ENCODE results near the gene MACROD2.

Gene MACROD2

GRCh38 chr20:15077733-15078250 is 1082.5 kb downstream of the MACROD2 start:
- H3K4me3 ChIP-seq (ENCODE audit: insufficient read depth, low read length, poor library complexity, severe bottlenecking): no peak overlapping the region
- H3F3A ChIP-seq (ENCODE audit: insufficient read depth): no peaks in the 10 kb centered on the region
- H3K4me2 ChIP-seq (ENCODE audit: low read depth, low read length, poor library complexity, severe bottlenecking): no peak overlapping the region
- no peaks in the 10 kb centered on the region for H4K20me1 ChIP-seq (ENCODE audit: low read depth, low read length)
- no peak overlapping the region for H2AFZ ChIP-seq (ENCODE audit: low read depth, low read length, severe bottlenecking)
- no peaks in the 10 kb centered on the region for H3K9me3 ChIP-seq (ENCODE audit: insufficient read depth, low read length)
- no peaks in the 10 kb centered on the region for H3K36me3 ChIP-seq (ENCODE audit: low read length)
- H3K79me2 ChIP-seq (ENCODE audit: insufficient read depth, low read length): no peaks in the 10 kb centered on the region
- no peaks in the 10 kb centered on the region for H3K27me3 ChIP-seq (ENCODE audit: low read length)
- H3K27ac ChIP-seq (ENCODE audit: low read depth, low read length): no peak overlapping the region
- TF ChIP-seq EZH2phosphoT487 (conservative IDR thresholded peaks at IDR 0.05; ENCODE audit: low read length): no peak
- TF ChIP-seq CTCF (IDR thresholded peaks at IDR 0.05; ENCODE audit: insufficient read depth, low read length, poor library complexity, severe bottlenecking): no peak
- H3K9ac ChIP-seq (ENCODE audit: low read length): no peak overlapping the region
- H3K9me2 ChIP-seq (replicated peaks; ENCODE audit: insufficient read depth, low read length): no peaks in the 10 kb centered on the region

- Histone ChIP-seq H3K9me3 (ENCODE audit: insufficient read depth, low read length) (no peaks in the 10 kb centered on the region), H3K9ac (ENCODE audit: low read length) (no peak overlapping the region), H3K4me2 (ENCODE audit: low read depth, low read length, poor library complexity, severe bottlenecking) (no peak overlapping the region), H3F3A (ENCODE audit: insufficient read depth) (no peaks in the 10 kb centered on the region), H2AFZ (ENCODE audit: low read depth, low read length, severe bottlenecking) (no peak overlapping the region), H3K9me2 (replicated peaks; ENCODE audit: insufficient read depth, low read length) (no peaks in the 10 kb centered on the region), H3K27me3 (ENCODE audit: low read length) (no peaks in the 10 kb centered on the region), H3K79me2 (ENCODE audit: insufficient read depth, low read length) (no peaks in the 10 kb centered on the region), H4K20me1 (ENCODE audit: low read depth, low read length) (no peaks in the 10 kb centered on the region), H3K27ac (ENCODE audit: low read depth, low read length) (no peak overlapping the region), H3K36me3 (ENCODE audit: low read length) (no peaks in the 10 kb centered on the region), H3K4me3 (ENCODE audit: insufficient read depth, low read length, poor library complexity, severe bottlenecking) (no peak overlapping the region)
- TF ChIP-seq EZH2phosphoT487 (conservative IDR thresholded peaks at IDR 0.05; ENCODE audit: low read length) (no peak), CTCF (IDR thresholded peaks at IDR 0.05; ENCODE audit: insufficient read depth, low read length, poor library complexity, severe bottlenecking) (no peak)
Observed at GRCh38 chr20:15079594-15080340, 1084.5 kb downstream of the MACROD2 start.

GRCh38 chr20:15081261-15081660 is 1085.9 kb downstream of the MACROD2 start:
- TF ChIP-seq EZH2phosphoT487 (conservative IDR thresholded peaks at IDR 0.05; ENCODE audit: low read length) (no peak), CTCF (IDR thresholded peaks at IDR 0.05; ENCODE audit: insufficient read depth, low read length, poor library complexity, severe bottlenecking) (no peak)
- H3K79me2 ChIP-seq (ENCODE audit: insufficient read depth, low read length): no peaks in the 10 kb centered on the region
- H3K4me3 ChIP-seq (ENCODE audit: insufficient read depth, low read length, poor library complexity, severe bottlenecking): no peak overlapping the region
- H3K4me2 ChIP-seq (ENCODE audit: low read depth, low read length, poor library complexity, severe bottlenecking): no peak overlapping the region
- H3K36me3 ChIP-seq (ENCODE audit: low read length): no peaks in the 10 kb centered on the region
- H3K27me3 ChIP-seq (ENCODE audit: low read length): no peaks in the 10 kb centered on the region
- no peaks in the 10 kb centered on the region for H3K9me2 ChIP-seq (replicated peaks; ENCODE audit: insufficient read depth, low read length)
- H2AFZ ChIP-seq (ENCODE audit: low read depth, low read length, severe bottlenecking): no peak overlapping the region
- H3K27ac ChIP-seq (ENCODE audit: low read depth, low read length): no peak overlapping the region
- no peaks in the 10 kb centered on the region for H3F3A ChIP-seq (ENCODE audit: insufficient read depth)
- H4K20me1 ChIP-seq (ENCODE audit: low read depth, low read length): no peaks in the 10 kb centered on the region
- no peaks in the 10 kb centered on the region for H3K9me3 ChIP-seq (ENCODE audit: insufficient read depth, low read length)
- no peak overlapping the region for H3K9ac ChIP-seq (ENCODE audit: low read length)
